Stimulated activated CD8-positive, alpha-beta memory T cell treated with anti-CD3 and anti-CD28 coated beads, Interleukin-7, amount 100 ng/mL, for 48 hours (primary cell): ENCODE results near the gene AKIRIN2.
A peak's percentile ranks its signal among the peaks of the same experiment; 100 is the strongest.

Source experiments
- DNase-seq, 2 donors: peaks; one replicate each; pipeline ENCODE4 v3.0.0-alpha.2; 2020; ENCODE audit warnings: low read depth in 1 of 2; ENCODE audit errors: extremely low read depth in 1 of 2

The AKIRIN2 gene

DNA sequence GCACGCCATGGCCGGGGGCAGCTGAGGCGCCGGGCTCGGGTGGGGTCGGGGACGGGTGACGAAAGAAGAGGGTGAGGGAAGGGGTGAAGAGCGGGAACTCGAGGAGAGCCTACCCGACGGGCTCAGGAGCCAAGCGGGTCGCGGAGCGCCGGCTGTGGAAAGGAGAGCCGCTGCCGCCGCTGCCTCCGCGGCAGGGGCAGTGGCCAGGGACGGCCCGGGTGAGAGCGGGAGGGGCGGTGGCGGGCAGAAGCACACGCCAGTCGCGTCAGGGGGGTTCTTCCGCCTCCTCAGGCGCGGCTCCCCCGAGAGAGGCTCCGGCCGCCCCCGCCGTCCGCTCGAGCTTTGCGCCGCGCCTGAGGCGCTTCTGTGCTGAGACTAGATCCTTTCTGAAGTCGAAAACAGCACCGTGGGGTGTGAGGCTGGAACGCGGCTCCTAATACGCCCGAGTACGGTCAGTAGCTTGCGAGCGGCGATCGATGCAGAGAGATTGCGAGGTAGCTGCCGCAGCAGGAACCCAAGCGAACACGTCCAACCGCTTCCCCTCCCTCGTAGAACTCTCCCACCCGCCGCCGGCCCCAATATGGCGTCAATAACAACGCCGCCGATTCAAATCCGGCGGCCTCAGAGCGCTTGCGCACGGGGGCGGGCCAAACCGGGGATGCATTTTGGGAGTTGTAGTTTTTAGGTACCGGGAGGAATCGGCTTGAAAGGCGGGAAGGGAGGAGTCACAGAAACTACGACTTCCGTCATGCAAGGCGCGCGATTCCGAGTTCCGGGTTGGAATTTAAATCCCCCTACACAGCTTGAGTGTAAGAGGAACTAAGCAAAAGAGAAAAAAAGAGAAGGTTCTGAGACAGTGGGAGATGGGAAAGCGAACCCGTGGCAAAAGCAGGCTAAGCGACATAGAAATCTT, at the start of gene AKIRIN2:
Gene AKIRIN2 (minus strand): TSS at position 558 of the 913 bp plus-strand sequence. CDS start 549 bp downstream, at position 9.
- peak; percentile 91 to 94 for DNase-seq

DNA sequence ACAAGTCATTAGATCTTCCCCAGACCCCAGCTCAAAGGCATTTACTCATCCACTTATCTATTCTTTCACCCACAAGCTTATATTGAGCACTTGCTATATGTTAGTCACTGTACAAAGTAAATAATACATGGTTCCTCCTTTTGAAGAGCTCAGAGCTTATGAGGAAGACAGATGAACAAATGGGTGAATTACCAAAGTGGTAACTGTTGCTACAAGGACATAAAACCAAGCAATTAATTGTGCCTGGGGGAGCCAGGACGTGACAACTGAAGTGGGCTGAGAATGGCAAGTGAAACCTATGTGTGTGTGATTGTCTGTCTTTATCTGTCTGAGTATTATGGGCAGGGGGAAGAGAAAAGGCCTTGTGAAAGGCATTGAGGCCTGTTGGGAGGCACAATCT, 45.6 kb upstream of the AKIRIN2 start:
- no peak for DNase-seq

DNA sequence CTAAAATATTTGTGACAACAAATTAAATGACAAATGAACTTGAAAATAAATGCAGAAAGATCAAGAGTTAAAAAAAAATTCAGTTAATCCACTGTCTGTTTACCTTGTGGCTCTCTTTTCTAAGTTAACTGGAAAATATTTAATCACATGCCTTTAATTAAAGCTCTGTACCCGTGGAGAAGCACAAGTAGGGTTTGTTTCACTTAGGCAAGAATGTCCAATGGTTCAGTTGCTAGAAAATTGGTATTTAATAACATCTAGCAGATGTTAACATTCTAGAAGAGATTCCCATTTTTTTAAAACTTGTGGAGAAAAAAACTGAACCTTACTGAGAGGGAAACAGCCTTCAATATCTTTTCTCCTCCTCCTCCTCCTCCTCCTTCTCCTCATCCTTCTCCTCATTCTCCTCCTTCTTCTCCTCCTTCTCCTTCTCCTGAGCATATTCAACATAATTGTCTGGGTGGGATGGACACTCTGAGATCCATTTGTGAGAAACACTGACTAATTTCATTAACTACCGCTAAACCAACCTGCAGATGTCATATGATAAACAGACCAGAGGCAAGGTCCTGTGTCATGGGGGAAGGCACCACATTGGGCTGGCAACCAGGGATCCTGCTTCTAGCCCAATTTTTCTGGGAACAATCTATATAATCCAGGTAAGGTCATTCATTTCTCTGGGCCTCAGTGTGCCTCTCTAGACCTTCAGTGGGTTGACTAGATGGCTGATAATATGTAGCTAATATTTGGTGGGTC, 44.1 kb upstream of the AKIRIN2 start:
- DNase-seq, result no peak

DNA sequence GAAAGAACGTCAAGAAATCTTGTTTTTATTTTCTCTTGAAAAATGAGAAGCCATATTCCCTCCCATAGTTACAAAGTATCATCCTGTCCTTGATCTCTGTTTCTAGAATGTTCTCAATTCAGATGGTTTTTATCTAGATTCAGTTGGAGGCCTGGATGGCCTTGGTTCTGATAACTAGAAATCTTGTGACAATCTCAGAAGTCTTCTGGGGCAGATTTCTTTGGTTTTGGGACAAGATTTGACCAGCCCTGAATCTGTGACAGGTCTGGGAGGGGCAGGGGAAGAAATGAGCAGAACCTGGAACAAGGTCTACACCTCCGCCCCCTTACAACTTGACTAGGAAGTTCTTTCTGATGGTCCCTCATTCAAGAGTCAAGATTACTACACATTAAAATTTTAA, 41.4 kb upstream of the AKIRIN2 start:
- no peak for DNase-seq

DNA sequence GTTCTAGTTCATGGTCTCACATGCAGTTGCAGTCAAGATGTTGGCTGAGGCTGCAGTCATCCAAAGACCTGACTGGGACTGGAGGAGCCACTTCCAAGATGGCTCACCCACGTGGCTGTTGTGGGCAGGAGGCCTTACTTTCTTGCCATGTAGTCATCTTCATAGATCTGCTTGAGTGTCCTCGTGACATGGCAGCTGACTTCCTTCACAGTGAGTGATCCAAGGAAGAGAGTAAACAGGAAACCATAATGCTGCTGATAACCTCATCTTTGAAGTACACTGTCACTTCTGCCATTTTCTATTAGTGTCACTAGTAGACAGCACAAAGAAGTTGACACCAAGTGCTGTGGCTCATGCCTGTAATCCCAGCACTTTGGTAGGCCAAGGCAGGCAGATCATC, 40.1 kb upstream of the AKIRIN2 start:
- peak; percentile 22 to 55 for DNase-seq

DNA sequence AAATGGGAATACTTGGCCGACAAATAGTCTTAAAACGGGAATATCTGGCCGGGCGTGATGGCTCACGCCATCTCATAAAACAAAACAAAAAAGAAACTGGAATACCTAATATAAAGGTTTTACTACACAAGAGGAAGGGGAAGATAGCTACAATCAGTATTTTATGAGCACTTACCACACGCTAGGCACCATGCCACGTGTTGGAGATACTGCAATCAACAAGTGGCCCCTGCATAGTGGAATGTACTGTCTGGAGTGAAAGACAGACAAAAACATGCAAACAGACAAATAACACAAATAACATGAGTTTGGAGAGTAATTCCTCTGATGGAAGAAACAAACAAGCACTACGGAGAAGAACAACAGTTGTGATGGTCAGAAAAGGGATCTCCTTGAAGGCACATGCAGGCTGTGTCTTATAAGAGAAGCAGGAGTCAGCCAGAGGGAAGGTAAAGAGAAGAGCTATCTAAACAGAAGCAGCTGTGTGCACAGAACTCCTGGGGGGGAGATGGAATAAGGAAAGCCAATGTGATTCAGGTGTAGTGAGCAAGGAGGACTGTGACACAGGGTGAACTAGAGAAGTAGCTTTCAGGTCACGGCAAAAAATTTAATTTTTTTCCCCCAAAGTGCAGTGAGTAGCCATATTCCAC, 39.1 kb upstream of the AKIRIN2 start:
- no peak for DNase-seq

DNA sequence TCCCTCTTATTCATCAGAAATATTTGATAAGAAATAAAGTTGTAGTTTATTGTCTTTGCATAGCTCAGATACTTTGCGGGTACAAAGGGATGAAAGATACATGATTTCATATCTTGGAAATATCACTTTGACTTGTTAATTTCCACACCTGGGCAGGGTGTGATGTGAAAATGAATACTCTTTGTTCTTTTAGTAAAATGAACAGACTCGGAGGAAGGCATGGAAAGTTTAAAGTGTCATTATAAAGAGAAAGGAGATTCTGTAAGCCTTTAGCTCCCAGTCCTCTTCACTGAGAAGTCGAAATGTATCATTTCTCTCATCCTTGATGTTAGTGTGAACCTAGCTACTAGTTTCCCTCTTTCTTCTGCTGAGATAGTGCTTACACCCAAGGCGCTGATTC, 36.7 kb upstream of the AKIRIN2 start:
- no peak for DNase-seq

DNA sequence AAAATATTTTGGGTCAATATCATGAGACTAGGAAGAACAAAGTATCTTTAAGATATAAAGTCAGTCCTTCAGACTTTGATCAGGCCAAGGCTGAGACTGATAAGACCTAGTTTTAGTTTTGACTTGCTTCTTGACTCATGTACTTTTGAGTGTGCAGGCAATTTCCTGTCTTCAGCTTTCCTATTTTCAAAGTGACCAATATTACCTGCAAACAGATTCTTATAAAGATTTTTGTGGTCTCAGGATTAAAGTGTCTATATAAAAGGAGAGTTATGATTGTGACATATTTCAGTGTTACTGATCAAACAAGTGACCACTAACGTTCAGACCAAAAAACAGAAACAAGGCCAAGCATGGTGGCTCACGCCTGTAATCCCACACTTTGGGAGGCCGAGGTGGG, 36.0 kb upstream of the AKIRIN2 start:
- DNase-seq, result no peak

- no peak for DNase-seq
These were observed 34.9 kb upstream of the AKIRIN2 start for GRCh38 chr6:87736809-87737540.

GRCh38 chr6:87731818-87732661, 30.0 kb upstream of the AKIRIN2 start:
- DNase-seq, result no peak

DNA sequence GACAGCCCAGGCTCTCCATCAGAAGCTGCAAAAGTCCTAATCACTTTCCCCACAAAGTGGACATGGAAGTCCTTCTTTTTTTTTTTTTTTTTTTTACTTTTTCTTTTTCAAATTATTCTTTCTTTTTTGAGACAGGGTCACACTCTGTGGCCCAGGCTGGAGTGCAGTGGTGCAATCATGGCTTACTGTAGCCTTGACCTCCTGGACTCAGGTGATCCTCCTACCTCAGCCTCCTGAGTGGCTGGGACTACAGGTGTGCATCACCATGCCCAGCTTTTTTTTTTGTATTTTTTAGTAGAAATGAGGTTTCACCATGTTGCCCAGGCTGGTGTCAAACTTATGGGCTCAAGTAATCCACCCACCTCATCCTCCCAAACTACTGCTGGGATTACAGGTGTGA, 29.0 kb upstream of the AKIRIN2 start:
- DNase-seq, result no peak

DNA sequence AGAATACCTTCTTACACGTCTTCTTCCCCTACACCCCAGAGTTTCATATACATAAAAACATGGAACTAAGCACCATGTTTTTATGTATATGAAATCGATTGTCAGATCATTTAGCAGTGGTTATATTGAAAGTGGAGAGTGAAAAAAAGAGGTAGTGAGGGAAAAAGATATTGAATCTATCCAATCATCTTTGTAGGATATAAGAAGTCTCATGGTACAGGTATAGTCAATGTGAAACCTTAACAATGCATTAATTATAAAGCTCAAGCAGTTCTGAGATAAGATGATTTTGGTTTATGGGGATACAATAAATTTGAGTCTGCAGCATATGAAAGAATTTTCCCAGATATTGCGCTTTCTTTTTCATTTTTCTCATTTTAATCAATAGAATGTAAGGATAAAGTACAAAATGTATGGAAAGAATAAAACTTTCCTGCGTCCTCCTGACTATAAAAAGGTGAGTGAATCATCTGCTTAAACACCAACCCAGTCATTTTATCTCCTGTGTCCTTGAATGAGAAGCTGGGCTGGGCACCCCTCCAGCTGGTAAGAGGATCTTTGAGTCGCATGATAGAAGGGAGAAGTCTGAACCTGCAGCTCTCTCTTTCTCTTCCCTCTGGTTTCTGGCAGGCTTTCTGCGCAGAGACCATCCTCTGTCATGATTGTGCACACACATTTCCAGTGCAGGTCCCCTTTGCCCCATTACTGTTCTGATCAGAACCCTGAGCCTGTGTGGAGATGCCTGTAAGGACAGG, 28.1 kb upstream of the AKIRIN2 start:
- DNase-seq, result no peak

DNA sequence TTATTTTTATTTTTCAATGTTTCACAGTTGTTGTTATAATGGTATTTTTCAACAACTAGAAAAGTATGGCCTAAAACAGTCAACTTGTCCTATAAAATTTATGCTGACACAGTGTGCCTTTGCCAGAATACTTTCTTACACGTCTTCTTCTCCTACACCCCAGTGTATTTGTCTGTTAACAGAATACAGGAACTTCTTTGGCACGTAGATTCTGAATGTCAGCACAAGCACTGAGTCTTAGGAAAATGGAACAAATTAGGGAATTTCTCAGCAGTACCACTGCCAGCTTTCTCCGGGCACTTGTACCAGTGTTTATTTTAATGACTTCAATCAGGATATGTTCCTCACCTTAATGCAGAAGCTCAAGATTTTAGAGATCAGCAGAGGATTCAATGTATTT, 26.7 kb upstream of the AKIRIN2 start:
- DNase-seq, result no peak

- no peak for DNase-seq
These were observed 23.2 kb upstream of the AKIRIN2 start for GRCh38 chr6:87724983-87725811.

GRCh38 chr6:87723170-87724078, 21.4 kb upstream of the AKIRIN2 start:
- DNase-seq, result no peak

DNA sequence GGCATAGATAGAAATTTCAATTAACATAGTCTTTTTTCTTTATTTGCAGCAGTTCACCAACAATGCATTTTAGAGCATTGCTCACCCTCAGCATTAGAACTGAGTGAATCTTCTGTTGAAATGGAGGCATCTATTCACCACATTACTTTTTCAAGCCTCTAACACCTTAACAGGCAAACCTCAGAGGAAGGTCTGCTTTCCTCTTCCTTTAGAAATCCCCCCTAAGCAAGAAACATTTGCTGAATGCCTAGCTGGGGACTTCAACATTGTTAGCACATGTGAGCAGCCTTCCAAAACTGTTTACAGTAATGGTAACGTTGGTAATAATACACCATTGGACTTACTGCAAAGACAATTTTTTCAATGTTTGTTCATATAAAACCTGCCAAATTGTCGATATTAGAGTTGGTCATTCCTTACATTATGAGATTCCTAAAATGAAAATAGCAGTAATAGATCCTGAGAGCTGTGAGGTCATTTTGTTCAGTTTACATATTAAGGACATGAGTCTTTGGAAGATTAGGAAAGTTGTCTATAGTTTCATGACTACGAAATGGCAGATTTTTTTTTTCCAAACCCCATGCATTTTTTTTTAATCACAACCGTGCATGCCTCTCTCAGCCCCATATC, 20.6 kb upstream of the AKIRIN2 start:
- DNase-seq, result no peak

DNA sequence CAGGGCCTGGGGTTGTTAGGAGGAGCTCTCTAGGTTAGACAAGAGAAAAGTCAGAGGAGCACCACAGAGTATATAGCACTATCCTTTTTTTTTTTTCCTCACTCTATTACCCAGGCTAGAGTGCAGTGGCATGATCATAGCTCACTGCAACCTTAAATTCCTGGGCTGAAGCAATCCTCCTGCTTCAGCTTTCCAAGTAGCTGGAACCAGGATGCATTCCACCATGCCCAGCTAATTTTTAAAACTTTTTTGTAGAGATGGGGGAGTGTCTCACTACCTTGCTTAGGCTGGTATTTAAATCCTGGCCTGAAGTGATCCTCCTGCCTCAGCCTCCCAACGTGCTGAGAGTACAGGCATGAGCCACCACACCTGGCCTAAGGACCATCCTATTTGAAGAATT, 19.3 kb upstream of the AKIRIN2 start:
- DNase-seq, result no peak
